Measurements from ENCODE around the gene STK24.
"Not testable (repeated sequence)": the region's sequence is repeated elsewhere in the genome, so short reads cannot be mapped to it uniquely, and the experiment has no call there.

Gene STK24

GRCh38 chr13:98428256-98428966 is 148.5 kb downstream of the STK24 start:
- no peak for DNase-seq

- DNase-seq, result no peak
These were observed 149.4 kb downstream of the STK24 start for GRCh38 chr13:98427331-98427995.

GRCh38 chr13:98423417-98423816 is 153.5 kb downstream of the STK24 start:
- no peak for DNase-seq

- DNase-seq, result no peak
These were observed 154.9 kb downstream of the STK24 start for GRCh38 chr13:98422046-98422445.

GRCh38 chr13:98420554-98421175 is 156.2 kb downstream of the STK24 start:
- no peak for DNase-seq

- no peak for DNase-seq
These were observed 156.9 kb downstream of the STK24 start for GRCh38 chr13:98419786-98420553.

GRCh38 chr13:98416408-98416807 is 160.5 kb downstream of the STK24 start:
- no peak for DNase-seq

GRCh38 chr13:98415326-98416070 is 161.4 kb downstream of the STK24 start:
- DNase-seq, result no peak

GRCh38 chr13:98413796-98414195 is 163.1 kb downstream of the STK24 start:
- DNase-seq, result no peak

- DNase-seq, result not testable (repeated sequence)
These were observed 163.6 kb downstream of the STK24 start for GRCh38 chr13:98413278-98413677.

- no peak for DNase-seq
These were observed 165.2 kb downstream of the STK24 start for GRCh38 chr13:98411617-98412265.

- DNase-seq, result no peak
These were observed 165.9 kb downstream of the STK24 start for GRCh38 chr13:98411013-98411412.

- no peak for DNase-seq
These were observed 166.3 kb downstream of the STK24 start for GRCh38 chr13:98410612-98411011.

- no peak for DNase-seq
These were observed 167.6 kb downstream of the STK24 start for GRCh38 chr13:98409281-98409680.

- DNase-seq, result no peak
These were observed 169.3 kb downstream of the STK24 start for GRCh38 chr13:98407575-98407974.

- no peak for DNase-seq
These were observed 169.9 kb downstream of the STK24 start for GRCh38 chr13:98406971-98407370.

GRCh38 chr13:98406427-98406826 is 170.5 kb downstream of the STK24 start:
- DNase-seq, result no peak

GRCh38 chr13:98405690-98406344 is 171.1 kb downstream of the STK24 start:
- DNase-seq, result no peak

- no peak for DNase-seq
These were observed 171.8 kb downstream of the STK24 start for GRCh38 chr13:98405107-98405571.

- DNase-seq, result no peak
These were observed 173.8 kb downstream of the STK24 start for GRCh38 chr13:98403076-98403475.

GRCh38 chr13:98401934-98402333 is 175.0 kb downstream of the STK24 start:
- DNase-seq, result no peak

Data from NCI-H226 (cell line).